Measurements from ENCODE around the gene TOP2A. TPM values are rescaled to one million over a fixed set of nuclear protein-coding genes. Genes with fewer than 3 reads are reported as not detected.

Gene TOP2A
- total RNA-seq, 2 donors from 2014 or later, result 0.81 to 8.5 TPM

- DNase-seq (ENCODE audit: low spot score) (no peak), ATAC-seq (ENCODE audit: insufficient number of reproducible peaks, low FRiP score, low read depth) (no peak)
- Histone ChIP-seq H3K9me3 (no peaks in the 10 kb centered on the region), H3K27ac (no peak overlapping the region), H3K36me3 (peaks cover 23% of the 10 kb centered on the region), H3K4me3 (no peak overlapping the region), H3K4me1 (ENCODE audit: control insufficient read depth in 1 of 2, low read depth in 2 of 2) (peaks cover 26 to 48% of the 10 kb centered on the region in 2 donors), H3K27me3 (replicated peaks; ENCODE audit: insufficient read depth) (no peaks in the 10 kb centered on the region)
- no peak for TF ChIP-seq CTCF (IDR thresholded peaks at IDR 0.05)
Observed at GRCh38 chr17:40351359-40352236, 66.1 kb downstream of the TOP2A start.

GRCh38 chr17:40350689-40351358 lies 66.9 kb downstream of the TOP2A start:
- no peak for ATAC-seq (ENCODE audit: insufficient number of reproducible peaks, low FRiP score, low read depth)
- Histone ChIP-seq H3K4me1 (ENCODE audit: control insufficient read depth in 1 of 2, low read depth in 2 of 2) (peaks cover 34 to 56% of the 10 kb centered on the region in 2 donors), H3K36me3 (peaks cover 23% of the 10 kb centered on the region), H3K9me3 (no peaks in the 10 kb centered on the region), H3K4me3 (no peak overlapping the region), H3K27ac (no peak overlapping the region), H3K27me3 (replicated peaks; ENCODE audit: insufficient read depth) (no peaks in the 10 kb centered on the region)
- no peak for TF ChIP-seq CTCF (IDR thresholded peaks at IDR 0.05)
- no peak for DNase-seq (ENCODE audit: low spot score)

- no peak for TF ChIP-seq CTCF (IDR thresholded peaks at IDR 0.05)
- Histone ChIP-seq H3K9me3 (no peaks in the 10 kb centered on the region), H3K4me1 (ENCODE audit: control insufficient read depth in 1 of 2, low read depth in 2 of 2) (peaks cover 39 to 62% of the 10 kb centered on the region in 2 donors), H3K27me3 (replicated peaks; ENCODE audit: insufficient read depth) (no peaks in the 10 kb centered on the region), H3K36me3 (peaks cover 18% of the 10 kb centered on the region), H3K27ac (no peak overlapping the region), H3K4me3 (no peak overlapping the region)
- DNase-seq (ENCODE audit: low spot score) (no peak), ATAC-seq (ENCODE audit: insufficient number of reproducible peaks, low FRiP score, low read depth) (no peak)
Observed at GRCh38 chr17:40349895-40350688, 67.6 kb downstream of the TOP2A start.

GRCh38 chr17:40349477-40349894 lies 68.2 kb downstream of the TOP2A start:
- Histone ChIP-seq H3K27ac (no peak overlapping the region), H3K36me3 (peaks cover 18% of the 10 kb centered on the region), H3K9me3 (no peaks in the 10 kb centered on the region), H3K4me3 (no peak overlapping the region), H3K4me1 (ENCODE audit: control insufficient read depth in 1 of 2, low read depth in 2 of 2) (peaks cover 45 to 64% of the 10 kb centered on the region in 2 donors), H3K27me3 (replicated peaks; ENCODE audit: insufficient read depth) (no peaks in the 10 kb centered on the region)
- no peak for TF ChIP-seq CTCF (IDR thresholded peaks at IDR 0.05)
- no peak for ATAC-seq (ENCODE audit: insufficient number of reproducible peaks, low FRiP score, low read depth)
- no peak for DNase-seq (ENCODE audit: low spot score)

Measured in thoracic aorta (tissue), 2 donors.